Middle frontal gyrus (tissue), 1 donor: ENCODE measurements around the gene FNIP1.
"Not testable (repeated sequence)": the region's sequence is repeated elsewhere in the genome, so short reads cannot be mapped to it uniquely, and the experiment has no call there.

Experiments used
- DNase-seq: peaks from one replicate; pipeline ENCODE4 v3.0.0-alpha.2; 2015; ENCODE audit warnings: low spot score; ENCODE audit errors: extremely low spot score

The FNIP1 gene

DNA sequence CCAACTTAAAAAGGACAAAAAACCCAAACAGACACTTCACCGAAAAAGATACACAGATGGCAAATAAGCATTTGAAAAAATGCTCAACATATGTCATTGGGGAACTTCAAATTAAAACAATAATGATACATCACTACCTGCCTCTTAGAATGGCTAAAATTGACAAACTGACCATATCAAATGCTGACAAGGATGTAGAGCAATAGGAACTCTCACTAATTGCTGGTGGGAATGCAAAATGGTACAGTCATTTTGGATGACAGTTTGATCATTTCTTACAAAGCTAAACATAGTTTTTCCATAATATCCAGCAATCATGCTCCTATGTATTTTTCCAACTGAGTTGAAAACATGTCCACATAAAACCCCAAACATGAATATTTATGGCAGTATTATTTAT lies 102.9 kb downstream of the FNIP1 start:
- DNase-seq, result no peak

DNA sequence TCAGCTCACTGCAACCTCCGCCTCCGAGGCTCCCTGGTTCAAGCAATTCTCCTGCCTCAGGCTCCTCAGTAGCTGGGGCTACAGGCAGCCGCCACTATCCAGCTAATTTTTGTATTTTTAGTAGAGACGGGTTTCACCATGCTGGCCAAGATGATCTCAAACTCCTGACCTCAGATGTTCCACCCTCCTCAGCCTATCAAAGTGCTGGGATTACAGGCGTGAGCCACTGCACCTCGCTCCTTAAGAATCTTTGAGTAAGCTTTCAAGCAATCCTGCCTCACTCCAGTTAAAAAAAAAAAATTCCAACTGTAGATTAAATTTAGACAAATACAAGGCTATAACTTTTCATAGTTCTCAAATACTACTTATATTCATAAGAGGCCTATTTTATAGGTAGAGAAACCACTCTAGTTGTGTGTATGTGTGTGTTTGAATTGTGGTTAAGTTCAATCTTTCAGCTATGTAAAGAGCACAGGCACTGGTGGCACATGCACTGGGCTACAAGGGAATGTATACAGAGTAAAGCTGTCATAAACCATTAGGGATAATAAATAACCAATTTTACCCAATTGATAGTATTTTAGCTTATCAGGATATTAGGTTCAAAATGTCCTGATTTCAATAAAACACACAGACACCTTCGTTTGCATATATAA lies 111.2 kb downstream of the FNIP1 start:
- DNase-seq, result no peak

GRCh38 chr5:131684595-131684994 lies 112.2 kb downstream of the FNIP1 start:
- DNase-seq, result no peak

GRCh38 chr5:131684051-131684450 lies 112.8 kb downstream of the FNIP1 start:
- DNase-seq, result no peak

GRCh38 chr5:131682826-131683225 lies 114.0 kb downstream of the FNIP1 start:
- DNase-seq, result no peak

DNA sequence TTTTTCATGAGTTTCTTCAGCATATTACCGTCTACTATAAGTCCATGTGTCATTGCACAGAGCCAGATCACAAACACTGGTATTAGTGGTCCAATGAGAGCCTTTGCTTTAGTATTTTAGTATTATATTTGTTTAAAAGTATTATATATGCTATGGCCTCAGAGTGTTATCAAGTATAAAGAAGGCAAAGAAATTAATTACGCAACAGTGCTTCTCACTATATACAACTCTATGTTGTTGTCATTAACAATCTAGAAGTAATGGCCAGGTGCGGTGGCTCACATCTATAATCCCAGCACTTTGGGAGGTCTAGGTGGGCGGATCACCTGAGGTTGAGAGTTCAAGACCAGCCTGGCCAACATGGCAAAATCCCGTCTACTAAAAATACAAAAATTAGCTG lies 114.6 kb downstream of the FNIP1 start:
- no peak for DNase-seq

GRCh38 chr5:131679911-131680310 lies 116.9 kb downstream of the FNIP1 start:
- no peak for DNase-seq

DNA sequence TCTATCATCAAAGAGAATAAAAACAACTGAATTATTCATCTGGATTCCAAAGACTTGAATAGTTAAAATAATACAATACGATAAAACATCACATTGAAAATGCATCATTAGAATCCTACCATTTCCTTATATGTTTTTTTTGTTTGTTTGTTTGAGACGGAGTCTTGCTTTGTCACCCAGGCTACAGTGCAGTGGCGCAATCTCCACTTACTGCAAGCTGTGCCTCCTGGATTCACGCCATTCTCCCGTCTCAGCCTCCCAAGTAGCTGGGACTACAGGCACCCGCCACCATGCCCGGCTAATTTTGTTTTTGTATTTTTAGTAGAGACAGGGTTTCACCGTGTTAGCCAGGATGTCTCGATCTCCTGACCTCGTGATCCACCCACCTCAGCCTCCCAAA lies 118.5 kb downstream of the FNIP1 start:
- not testable (repeated sequence) for DNase-seq

DNA sequence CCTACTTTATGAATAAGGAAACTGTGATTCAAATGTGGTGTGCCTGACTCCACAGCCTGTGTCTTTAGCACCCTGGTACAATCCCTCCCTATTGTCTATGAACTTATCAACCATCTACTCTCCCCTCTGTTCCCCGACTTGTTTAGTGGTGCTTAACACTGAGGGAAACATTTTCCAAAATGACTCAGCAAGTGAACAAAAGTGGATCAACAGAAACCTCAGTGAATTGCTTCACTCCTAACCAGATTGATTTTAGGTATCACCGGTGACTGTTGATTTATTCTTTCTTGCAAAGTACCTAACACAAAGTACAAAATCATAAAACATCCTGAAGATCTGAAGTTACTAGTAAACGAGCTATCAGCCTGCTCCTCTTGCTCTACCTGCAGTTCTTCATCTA lies 119.7 kb downstream of the FNIP1 start:
- no peak for DNase-seq

- DNase-seq, result no peak
Observed at GRCh38 chr5:131672776-131673175, 124.0 kb downstream of the FNIP1 start.

DNA sequence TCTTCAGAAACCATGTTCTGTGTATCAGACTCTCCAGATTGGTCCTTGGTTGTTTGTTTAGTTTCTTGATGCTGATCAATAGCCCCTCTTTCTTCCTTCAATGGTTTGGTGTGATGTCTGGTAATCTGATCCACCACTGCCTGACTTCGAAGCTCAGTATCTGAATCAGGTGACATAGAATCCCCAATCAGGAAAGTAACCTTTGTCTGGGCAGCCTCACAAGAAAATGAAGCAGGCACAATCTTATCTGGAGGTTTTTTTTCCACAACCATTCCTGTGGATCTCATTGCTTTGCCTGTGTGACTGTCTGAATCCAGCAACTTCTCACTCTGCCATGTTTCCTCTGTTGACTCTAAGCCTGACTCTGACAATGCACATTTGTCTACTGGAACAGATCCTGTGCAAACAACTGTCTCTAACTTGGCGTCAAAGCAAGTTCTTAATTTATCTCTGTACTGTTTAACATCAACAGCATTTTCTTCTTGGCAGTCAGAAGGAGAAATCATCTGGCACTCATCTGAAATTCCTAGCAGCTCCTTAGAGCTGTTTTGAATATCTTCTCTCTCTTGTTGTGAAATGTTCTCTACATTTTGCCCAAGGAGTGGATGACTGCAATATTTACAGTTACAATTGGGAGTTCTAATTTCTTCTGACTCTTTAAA lies 124.7 kb downstream of the FNIP1 start:
- peak; percentile 56 for DNase-seq

GRCh38 chr5:131671409-131671808 lies 125.4 kb downstream of the FNIP1 start:
- DNase-seq, result no peak

DNA sequence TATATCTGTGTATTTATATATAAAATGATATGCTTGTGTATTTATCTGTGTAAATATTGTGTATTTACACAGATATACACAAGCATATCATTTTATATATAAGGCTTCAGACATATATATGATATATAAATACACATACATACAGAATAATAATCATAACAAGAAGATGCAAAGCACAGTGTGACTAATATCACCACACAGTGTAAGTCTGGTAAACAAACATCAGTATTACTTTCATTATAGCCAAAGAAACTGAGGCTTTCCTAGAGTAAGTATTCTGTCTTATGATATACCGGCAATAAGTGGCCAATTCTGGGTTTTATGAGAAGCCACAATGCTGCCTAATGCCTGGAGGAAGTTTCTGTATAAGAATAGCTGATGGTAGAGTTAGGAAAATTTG lies 131.9 kb downstream of the FNIP1 start:
- DNase-seq, result no peak

- DNase-seq, result no peak
Observed at GRCh38 chr5:131661933-131662332, 134.9 kb downstream of the FNIP1 start.

- DNase-seq, result no peak
Observed at GRCh38 chr5:131659841-131660240, 137.0 kb downstream of the FNIP1 start.

- no peak for DNase-seq
Observed at GRCh38 chr5:131659290-131659689, 137.5 kb downstream of the FNIP1 start.

- no peak for DNase-seq
Observed at GRCh38 chr5:131654776-131655175, 142.0 kb downstream of the FNIP1 start.

DNA sequence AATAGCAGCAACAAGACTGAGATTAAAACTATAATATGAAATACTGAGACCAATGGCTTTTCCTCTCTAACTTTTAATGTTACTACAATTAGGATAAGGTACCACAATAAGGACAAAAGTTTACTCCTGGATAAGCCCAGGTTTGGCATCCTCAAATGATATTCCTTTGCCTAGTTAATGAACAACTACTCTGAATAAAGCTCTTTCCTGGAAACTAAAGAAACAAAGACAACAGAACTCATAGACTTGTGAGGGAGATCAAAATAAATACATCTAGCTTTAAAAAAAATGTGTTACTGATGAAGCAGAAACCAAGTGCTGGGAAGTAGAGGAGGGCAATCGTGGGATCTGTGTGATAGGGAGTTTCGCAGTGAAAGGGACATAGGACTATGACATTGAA lies 142.5 kb downstream of the FNIP1 start:
- DNase-seq, result no peak

DNA sequence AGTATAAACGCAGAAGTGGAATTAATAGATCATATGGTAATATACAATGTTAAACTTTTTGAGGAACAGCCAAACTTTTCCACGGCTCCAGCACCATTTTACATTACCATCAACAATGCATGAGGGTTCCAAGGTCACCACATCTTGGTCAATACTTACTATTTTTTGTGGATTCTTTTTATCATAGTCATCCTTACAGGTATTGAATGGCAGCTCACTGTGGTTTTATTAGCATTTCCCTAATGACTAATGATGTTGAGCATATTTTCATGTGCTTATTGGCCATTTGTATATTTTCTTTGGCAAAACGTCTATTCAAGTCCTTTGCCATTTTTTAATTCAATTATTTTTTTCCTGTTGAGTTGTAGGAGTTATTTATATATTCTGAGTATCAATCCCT lies 147.7 kb downstream of the FNIP1 start:
- DNase-seq, result no peak

GRCh38 chr5:131647048-131647769 lies 149.6 kb downstream of the FNIP1 start:
- no peak for DNase-seq

GRCh38 chr5:131644822-131645221 lies 152.0 kb downstream of the FNIP1 start:
- no peak for DNase-seq

GRCh38 chr5:131644370-131644769 lies 152.4 kb downstream of the FNIP1 start:
- no peak for DNase-seq

GRCh38 chr5:131641494-131641893 lies 155.3 kb downstream of the FNIP1 start:
- DNase-seq, result no peak
